Lung (tissue), 12 donors: ENCODE data around the gene CACNG3. TPM values are rescaled to one million over a fixed set of nuclear protein-coding genes. Genes with fewer than 3 reads are reported as not detected.
"Not testable (repeated sequence)": the region's sequence is repeated elsewhere in the genome, so short reads cannot be mapped to it uniquely, and the experiment has no call there.

ENCODE experiments used
- ATAC-seq: fragments of 200-7000 bp; cut with Tn5 transposase; one replicate; pipeline ENCODE4 v1.9.1; 2020; ENCODE audit warnings: moderate number of reproducible peaks; ENCODE audit not compliant: insufficient read depth, low FRiP score
- DNase-seq, 3 donors: peaks; one replicate each; pipeline ENCODE4 v3.0.0-alpha.2; 2013 to 2017
- H3K27ac ChIP-seq, 2 donors: one replicate each; pipeline ENCODE4 v1.5.1; 2013; ENCODE audit warnings: mild to moderate bottlenecking in 2 of 2, moderate library complexity in 2 of 2, control low read depth in 1 of 2, inconsistent platforms in 1 of 2, low read depth in 1 of 2, low read length in 1 of 2
- H3K27me3 ChIP-seq, 3 donors: one replicate each; pipeline ENCODE4 v1.5.1; 2013; ENCODE audit warnings: low read length in 2 of 3; ENCODE audit not compliant: control insufficient read depth in 3 of 3, insufficient read depth in 3 of 3
- H3K36me3 ChIP-seq, 4 donors: one replicate each; pipeline ENCODE4 v1.5.1; 2013; ENCODE audit warnings: low read length in 4 of 4, mild to moderate bottlenecking in 1 of 4, moderate library complexity in 1 of 4; ENCODE audit not compliant: control insufficient read depth in 4 of 4, insufficient read depth in 4 of 4
- H3K4me1 ChIP-seq, 5 donors: one replicate each; pipeline ENCODE4 v1.5.1; 2013; ENCODE audit warnings: low read length in 5 of 5, mild to moderate bottlenecking in 2 of 5, moderate library complexity in 1 of 5; ENCODE audit not compliant: control insufficient read depth in 5 of 5, insufficient read depth in 5 of 5
- H3K4me3 ChIP-seq: one replicate; pipeline ENCODE4 v1.5.1; 2013; ENCODE audit warnings: mild to moderate bottlenecking, control low read depth, moderate library complexity
- H3K9ac ChIP-seq, 2 donors: one replicate each; pipeline ENCODE4 v1.5.1; 2013; ENCODE audit warnings: low read length in 2 of 2, control low read depth in 1 of 2; ENCODE audit not compliant: insufficient read depth in 1 of 2
- H3K9me3 ChIP-seq, 4 donors: one replicate each; pipeline ENCODE4 v1.5.1; 2013; ENCODE audit warnings: low read length in 3 of 4, mild to moderate bottlenecking in 1 of 4, moderate library complexity in 1 of 4; ENCODE audit not compliant: control insufficient read depth in 4 of 4, insufficient read depth in 3 of 4
- CTCF ChIP-seq: IDR thresholded peaks from 2 replicates; pipeline ENCODE4 v1.5.1; 2012; ENCODE audit warnings: mild to moderate bottlenecking; ENCODE audit errors: control extremely low read depth, extremely low read depth
- WGBS, 2 donors: extraction: QIAGEN DNeasy Blood & Tissue Kit; methylation state at CpG; one replicate each; pipeline ENCODE4 v1.1.7; 2013; 5-methylcytosine and 5-hydroxymethylcytosine counted together
- polyA plus RNA-seq, 2 donors: library from polyadenylated mRNA; stranded (reverse); fragments of 200-250 nt; gene quantifications; one replicate each; pipeline ENCODE4 v1.2.1, GENCODE V29; 2013
- total RNA-seq, 2 donors: library from RNA; depleted of rRNA in 1 of 2; stranded (reverse); fragments of >200 nt in 1 of 2; gene quantifications; one replicate each; pipeline ENCODE4 v1.2.1, GENCODE V29; 2014 to 2021
- donor health status: control.
- donor health status: control.
- donor health status: Bipolar disorder and iron deficiency.
- donor health status: healthy.
- donor health status: DM: yes; HTN: yes; CAD: no.

The CACNG3 gene
- total and polyA plus RNA-seq, 4 donors, result not detected

- Histone ChIP-seq H3K36me3 (no peaks in the 10 kb centered on the region), H3K9me3 (peaks cover 0 to 9% (median 0%) of the 10 kb centered on the region in 4 donors), H3K4me1 (no peaks in the 10 kb centered on the region), H3K27me3 (peaks cover 0 to 3% (median 0%) of the 10 kb centered on the region in 3 donors), H3K4me3 (no peak overlapping the region), H3K9ac (no peak overlapping the region), H3K27ac (no peak overlapping the region)
- DNase-seq, result no peak
- no peak for TF ChIP-seq CTCF
- no peak for ATAC-seq
- 93 to 97% methylated on average over 3 of the region's 3 CpGs for WGBS, 2 donors
These were observed 80.4 kb downstream of the CACNG3 start for GRCh38 chr16:24336491-24336890.

- Histone ChIP-seq H3K27ac (no peak overlapping the region), H3K4me3 (no peak overlapping the region), H3K4me1 (no peaks in the 10 kb centered on the region), H3K9me3 (peaks cover 0 to 9% (median 0%) of the 10 kb centered on the region in 4 donors), H3K9ac (no peak overlapping the region), H3K27me3 (peaks cover 0 to 3% (median 0%) of the 10 kb centered on the region in 3 donors), H3K36me3 (no peaks in the 10 kb centered on the region)
- WGBS, 2 donors, result 76 to 85% methylated on average over 4 of the region's 4 CpGs
- ATAC-seq, result no peak
- no peak for DNase-seq
- no peak for TF ChIP-seq CTCF
These were observed 80.9 kb downstream of the CACNG3 start for GRCh38 chr16:24337013-24337412.

GRCh38 chr16:24343829-24344228 is 87.7 kb downstream of the CACNG3 start:
- H3K36me3 ChIP-seq, H3K27ac ChIP-seq, ATAC-seq, H3K4me1 ChIP-seq, H3K9me3 ChIP-seq, H3K27me3 ChIP-seq, H3K9ac ChIP-seq, H3K4me3 ChIP-seq: not testable (repeated sequence)
- peak; percentile 39 to 55 (median 43) for DNase-seq
- 75 to 83% methylated on average over 11 of the region's 11 CpGs for WGBS, 2 donors

GRCh38 chr16:24344784-24345183 is 88.6 kb downstream of the CACNG3 start:
- H3K4me1 ChIP-seq, result no peaks in the 10 kb centered on the region
- H3K9me3 ChIP-seq, result peaks cover 0 to 2% (median 0%) of the 10 kb centered on the region in 4 donors
- no peak overlapping the region for H3K4me3 ChIP-seq
- DNase-seq (peak in 1 of 3 donors; percentile 7), ATAC-seq (no peak)
- WGBS, 2 donors, result 57 to 78% methylated on average over 2 of the region's 2 CpGs
- peaks cover 0 to 3% (median 0%) of the 10 kb centered on the region in 3 donors for H3K27me3 ChIP-seq
- H3K9ac ChIP-seq, result no peak overlapping the region
- H3K27ac ChIP-seq, result no peak overlapping the region
- no peaks in the 10 kb centered on the region for H3K36me3 ChIP-seq
- TF ChIP-seq CTCF, result no peak
